HG03159 (cell line): Measurements from ENCODE around the gene AHNAK.
"Not testable (repeated sequence)": the region's sequence is repeated elsewhere in the genome, so short reads cannot be mapped to it uniquely, and the experiment has no call there.

Experiments
- ATAC-seq: cut with Tn5 transposase; IDR thresholded peaks from one replicate; pipeline ENCODE4 v1.9.1; 2021; ENCODE audit warnings: mild to moderate bottlenecking, moderate library complexity; ENCODE audit not compliant: unreplicated experiment

Gene AHNAK

GRCh38 chr11:62468577-62468976 lies 78.0 kb downstream of the AHNAK start:
- no peak for ATAC-seq

- ATAC-seq, result no peak
These were observed 80.2 kb downstream of the AHNAK start for GRCh38 chr11:62466444-62466843.

GRCh38 chr11:62464655-62465054 lies 82.0 kb downstream of the AHNAK start:
- ATAC-seq, result no peak

GRCh38 chr11:62463121-62463542 lies 83.5 kb downstream of the AHNAK start:
- ATAC-seq, result no peak

GRCh38 chr11:62462508-62462892 lies 84.1 kb downstream of the AHNAK start:
- ATAC-seq, result no peak

- ATAC-seq, result no peak
These were observed 84.7 kb downstream of the AHNAK start for GRCh38 chr11:62461740-62462507.

GRCh38 chr11:62459080-62459479 lies 87.5 kb downstream of the AHNAK start:
- no peak for ATAC-seq

GRCh38 chr11:62458212-62459002 lies 88.2 kb downstream of the AHNAK start:
- ATAC-seq, result no peak

- no peak for ATAC-seq
These were observed 89.1 kb downstream of the AHNAK start for GRCh38 chr11:62457478-62457877.

GRCh38 chr11:62456630-62457029 lies 90.0 kb downstream of the AHNAK start:
- no peak for ATAC-seq

- ATAC-seq, result no peak
These were observed 93.7 kb downstream of the AHNAK start for GRCh38 chr11:62452839-62453468.

GRCh38 chr11:62452261-62452660 lies 94.3 kb downstream of the AHNAK start:
- ATAC-seq, result no peak

GRCh38 chr11:62451241-62451621 lies 95.4 kb downstream of the AHNAK start:
- ATAC-seq, result no peak

GRCh38 chr11:62450543-62451240 lies 95.9 kb downstream of the AHNAK start:
- no peak for ATAC-seq

- ATAC-seq, result not testable (repeated sequence)
These were observed 96.7 kb downstream of the AHNAK start for GRCh38 chr11:62449912-62450311.

GRCh38 chr11:62449451-62449851 lies 97.2 kb downstream of the AHNAK start:
- no peak for ATAC-seq

GRCh38 chr11:62446091-62446490 lies 100.5 kb downstream of the AHNAK start:
- no peak for ATAC-seq

- no peak for ATAC-seq
These were observed 101.3 kb downstream of the AHNAK start for GRCh38 chr11:62445314-62445740.

- no peak for ATAC-seq
These were observed 101.8 kb downstream of the AHNAK start for GRCh38 chr11:62444835-62445234.

GRCh38 chr11:62444236-62444833 lies 102.3 kb downstream of the AHNAK start:
- ATAC-seq, result no peak
